D341Med (cell line): ENCODE measurements around the gene ADAM19.
"Not testable (repeated sequence)": the region's sequence is repeated elsewhere in the genome, so short reads cannot be mapped to it uniquely, and the experiment has no call there.

Experiments used
- DNase-seq: peaks from one replicate; pipeline ENCODE4 v3.0.0; 2012; ENCODE audit warnings: low spot score

The ADAM19 gene

DNA sequence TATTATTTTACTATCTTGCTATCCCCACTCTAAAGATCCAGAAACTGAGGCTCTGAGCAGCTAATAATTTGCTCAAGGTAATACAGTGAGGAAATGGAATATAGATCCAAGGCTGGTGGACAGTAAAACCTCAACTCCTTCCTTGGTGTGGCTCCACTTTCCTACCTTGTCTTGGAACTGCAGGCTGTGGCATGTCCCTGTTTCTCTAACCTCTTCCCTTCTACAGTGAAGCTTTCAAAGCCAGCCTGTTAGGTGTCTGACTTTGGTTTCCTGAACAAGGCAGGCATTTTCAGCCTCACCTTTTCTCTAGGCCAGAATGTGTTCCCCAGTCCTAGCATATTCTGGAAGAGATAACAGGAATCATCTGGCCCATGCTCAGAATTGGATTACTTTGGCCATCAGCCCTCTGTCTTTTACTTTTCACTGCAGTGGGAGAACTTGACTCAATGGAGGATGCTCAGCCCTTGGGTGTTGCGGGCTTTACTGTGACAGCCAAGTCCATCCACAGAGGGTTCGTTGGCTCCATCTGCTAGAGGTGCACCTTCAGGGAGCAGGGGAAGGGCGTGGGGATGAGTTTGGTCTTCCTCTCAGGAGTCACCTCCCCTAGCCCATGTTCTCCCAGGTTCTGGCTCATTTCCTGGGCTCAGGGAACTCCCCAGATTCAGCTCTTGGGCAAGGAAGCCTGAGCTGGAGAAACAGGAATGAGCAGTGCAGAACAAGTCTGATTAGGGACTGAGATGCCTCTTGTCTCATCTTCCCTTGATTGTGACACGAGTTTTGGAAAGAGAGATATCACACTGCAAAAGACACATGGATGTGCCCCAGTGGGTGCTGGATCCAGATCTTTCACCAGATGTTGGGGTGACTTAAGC lies 114.4 kb downstream of the ADAM19 start:
- DNase-seq, result no peak

DNA sequence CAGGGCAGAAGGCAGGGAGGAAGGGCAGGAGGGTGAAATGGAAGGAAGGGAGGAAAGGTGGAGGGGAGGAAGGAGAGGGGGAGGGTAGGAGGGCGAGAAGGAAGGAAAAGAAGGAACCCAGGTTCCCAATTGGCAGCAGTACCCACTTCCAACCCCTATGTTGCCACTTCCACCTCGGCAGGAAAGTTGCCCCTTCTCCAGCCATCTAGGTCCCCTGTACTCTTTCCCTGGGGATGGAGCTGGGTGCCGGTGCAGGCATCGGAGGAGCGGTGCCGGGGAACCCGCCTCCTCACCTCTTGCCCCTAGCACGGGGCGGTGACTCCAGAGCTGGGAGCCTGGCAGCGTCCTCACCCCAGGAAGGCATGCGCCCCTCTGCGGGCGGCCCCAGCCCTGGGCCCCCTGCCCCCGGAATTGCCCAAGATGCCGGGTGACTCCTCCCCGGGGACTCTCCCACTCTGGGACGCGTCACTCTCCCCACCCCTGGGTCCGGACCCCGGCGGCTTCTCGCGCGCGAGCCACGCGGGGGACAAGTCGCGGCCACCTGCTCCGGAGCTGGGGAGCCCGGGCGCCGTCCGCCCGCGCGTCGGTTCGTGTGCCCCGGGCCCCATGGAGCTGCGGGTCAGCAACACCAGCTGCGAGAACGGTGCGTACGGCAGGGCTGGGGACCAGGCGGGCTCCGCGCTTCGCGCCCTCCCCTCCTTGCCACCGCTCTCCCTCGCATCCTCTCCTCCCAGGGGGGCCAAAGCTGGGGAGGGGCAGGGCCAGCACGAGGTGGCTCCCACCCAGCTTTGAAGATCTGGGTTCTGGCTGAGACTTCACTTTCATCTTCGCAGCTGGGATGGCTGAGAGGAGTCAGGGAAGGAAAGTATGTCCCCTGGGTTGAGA lies 115.6 kb downstream of the ADAM19 start, which contains the start of gene NIPAL4:
Gene NIPAL4, plus strand, starts transcription at position 499 of the 885 bp plus-strand sequence. Its CDS starts 108 bp downstream, at position 607.
- peak; percentile 40 for DNase-seq

DNA sequence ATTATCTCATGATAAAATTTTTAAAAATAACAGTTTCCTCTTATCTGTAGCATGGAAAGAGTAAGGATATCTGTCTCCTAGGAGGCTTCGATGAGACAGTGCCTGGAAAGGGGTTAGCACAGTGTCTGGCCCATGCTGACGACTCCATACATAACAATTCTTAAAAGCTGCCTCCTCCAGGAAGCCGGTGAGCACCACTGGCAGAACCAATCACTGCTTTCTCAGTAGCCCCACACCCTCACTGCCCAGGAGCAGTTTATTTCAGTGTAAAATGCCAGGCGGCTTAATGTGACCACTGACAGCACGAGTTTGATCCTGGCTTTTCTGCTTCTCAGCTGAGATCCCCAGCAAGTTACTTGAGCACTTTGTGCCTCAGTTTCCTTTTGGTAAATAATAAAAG lies 116.7 kb downstream of the ADAM19 start:
- no peak for DNase-seq

DNA sequence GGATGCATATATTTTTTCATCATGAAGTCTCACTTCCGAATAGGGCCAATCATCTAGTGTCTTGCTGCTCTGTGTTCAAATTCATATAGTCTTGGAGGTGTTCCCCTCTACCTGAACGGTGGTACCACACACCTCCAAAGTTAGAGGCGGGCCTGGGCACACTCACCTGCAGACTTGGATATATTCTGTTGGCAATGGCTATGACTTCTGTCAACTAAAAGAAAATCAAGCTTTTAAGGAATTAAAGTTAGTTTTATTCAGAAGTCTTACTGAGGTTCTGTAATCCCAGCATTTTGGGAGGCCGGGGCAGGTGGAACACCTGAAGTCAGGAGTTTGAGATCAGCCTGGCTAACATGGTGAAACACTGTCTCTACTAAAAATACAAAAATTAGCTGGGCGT lies 118.2 kb downstream of the ADAM19 start:
- DNase-seq, result no peak

DNA sequence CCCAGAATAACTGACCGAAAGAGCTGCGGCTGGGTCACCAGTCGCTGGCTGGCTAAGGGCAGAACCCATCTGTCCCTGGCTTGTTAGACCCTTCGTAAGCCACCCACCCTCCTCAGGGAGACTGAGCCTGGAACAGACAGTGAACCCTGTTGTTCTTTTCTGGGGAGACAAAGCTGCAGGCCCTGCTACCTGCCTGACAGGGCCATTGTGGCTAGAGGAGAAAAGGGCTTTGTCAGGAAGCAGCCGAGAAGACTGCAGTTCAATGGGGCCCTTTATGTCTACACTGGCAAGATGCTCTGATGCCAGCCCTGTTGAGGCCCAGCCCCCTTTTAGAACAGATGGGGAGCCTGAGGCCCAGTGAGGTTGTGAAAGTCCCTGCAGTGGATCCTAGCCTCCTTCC lies 119.3 kb downstream of the ADAM19 start:
- no peak for DNase-seq

DNA sequence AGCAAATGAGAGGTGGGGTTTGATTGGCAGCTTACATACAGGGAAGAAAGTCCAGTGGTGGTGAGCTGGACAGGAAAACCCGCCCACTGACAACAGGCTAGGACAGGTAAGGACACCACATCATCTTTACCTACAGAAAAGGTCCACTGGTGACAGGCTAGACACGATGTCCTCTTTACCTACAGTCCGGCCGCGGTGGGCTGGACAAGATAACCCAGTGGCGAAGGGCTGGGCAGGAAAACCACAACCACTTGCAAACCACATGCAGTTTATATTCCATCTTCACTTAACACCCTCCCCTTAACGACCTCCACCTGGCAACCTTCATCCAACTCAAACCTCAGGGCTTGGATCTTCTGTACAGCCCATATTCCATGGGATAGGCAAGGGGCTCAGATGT lies 120.5 kb downstream of the ADAM19 start:
- DNase-seq, result no peak

DNA sequence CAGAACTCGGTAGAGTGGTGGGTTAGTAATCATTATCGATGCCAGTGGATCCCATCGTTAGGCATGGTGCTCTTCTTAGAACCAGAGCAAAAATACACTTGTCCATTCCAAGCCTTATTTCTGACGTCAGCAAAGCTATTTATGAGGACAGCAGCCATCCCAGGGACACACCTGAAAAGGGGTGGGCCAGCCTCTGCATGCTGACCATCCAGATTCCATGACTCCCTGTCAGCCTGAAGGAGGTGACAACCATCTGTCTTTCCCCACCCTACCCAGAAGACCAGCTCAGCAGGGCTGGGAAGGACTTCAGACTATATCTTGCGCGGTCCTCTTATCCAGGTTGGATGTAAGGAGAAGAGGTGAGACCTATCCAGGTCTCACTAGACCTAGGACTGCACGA lies 121.3 kb downstream of the ADAM19 start:
- no peak for DNase-seq

DNA sequence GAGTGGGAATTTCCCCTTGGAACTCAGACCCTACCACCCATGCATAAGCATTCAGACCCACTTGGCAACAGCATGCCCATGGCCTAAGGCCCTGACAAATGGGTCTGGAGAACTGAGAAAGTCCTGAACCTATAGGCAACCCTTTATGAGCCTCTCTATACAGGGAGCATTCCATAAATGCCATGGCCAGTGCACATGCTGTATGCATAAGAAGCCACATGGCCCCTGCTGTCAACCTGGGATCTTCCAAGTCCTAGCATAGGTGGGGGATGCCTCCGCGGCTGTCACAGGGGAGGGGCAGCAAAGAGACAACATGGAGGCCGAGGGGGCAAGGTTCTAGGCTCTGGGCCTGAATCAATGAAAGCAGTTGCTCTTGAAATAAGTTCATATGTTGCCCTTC lies 123.8 kb downstream of the ADAM19 start:
- no peak for DNase-seq

DNA sequence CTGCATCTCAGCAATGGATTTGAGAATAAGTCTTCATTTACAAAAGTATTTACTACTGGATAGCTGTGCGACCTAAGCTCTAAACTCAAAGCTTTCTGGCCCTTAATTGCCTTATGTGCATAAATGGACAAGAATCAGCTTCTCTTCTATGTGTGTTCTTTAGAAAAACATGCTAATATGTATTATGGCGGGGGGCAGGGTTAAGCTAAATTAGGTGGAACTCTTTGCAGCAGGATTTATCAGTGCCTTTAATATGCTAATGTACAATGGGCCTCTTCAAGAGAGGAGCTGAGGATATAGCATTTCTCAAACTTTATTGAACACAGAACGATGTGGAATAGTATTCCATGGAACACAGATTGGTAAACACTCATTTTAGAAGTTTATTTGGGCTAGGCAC lies 125.6 kb downstream of the ADAM19 start:
- DNase-seq, result no peak

DNA sequence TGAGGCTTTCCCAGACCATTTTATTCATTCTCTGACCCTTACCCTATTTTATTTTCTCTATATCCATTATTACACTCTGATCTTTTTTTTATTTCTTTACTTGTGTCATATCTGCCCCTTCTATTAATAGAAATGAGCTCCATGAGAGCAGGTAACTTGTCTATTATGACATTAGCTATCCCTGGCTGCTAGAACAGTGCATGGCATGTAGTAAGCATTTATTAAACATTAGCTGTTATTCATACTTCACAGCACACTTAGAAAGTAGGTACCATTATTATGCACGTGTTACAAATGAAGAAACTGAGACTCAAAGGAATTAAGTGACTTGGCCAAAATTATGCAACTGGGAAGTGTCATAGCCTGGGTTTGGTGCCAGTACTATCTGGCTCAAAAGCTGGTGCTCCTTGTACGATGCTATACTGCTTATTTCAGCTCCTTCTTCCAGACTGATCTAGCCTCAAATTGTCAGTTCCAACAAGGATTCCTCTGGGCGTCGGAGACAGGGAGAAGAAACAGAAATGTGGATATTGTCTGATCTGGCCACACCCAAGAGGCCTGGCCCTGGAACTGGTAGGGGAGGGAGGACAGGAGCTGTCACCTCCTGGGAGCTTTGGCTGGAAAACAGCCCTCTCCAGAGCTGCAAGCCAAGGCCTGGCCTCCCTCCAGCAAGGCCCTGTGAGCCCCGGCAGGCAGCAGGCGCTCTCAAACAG lies 126.4 kb downstream of the ADAM19 start:
- no peak for DNase-seq

DNA sequence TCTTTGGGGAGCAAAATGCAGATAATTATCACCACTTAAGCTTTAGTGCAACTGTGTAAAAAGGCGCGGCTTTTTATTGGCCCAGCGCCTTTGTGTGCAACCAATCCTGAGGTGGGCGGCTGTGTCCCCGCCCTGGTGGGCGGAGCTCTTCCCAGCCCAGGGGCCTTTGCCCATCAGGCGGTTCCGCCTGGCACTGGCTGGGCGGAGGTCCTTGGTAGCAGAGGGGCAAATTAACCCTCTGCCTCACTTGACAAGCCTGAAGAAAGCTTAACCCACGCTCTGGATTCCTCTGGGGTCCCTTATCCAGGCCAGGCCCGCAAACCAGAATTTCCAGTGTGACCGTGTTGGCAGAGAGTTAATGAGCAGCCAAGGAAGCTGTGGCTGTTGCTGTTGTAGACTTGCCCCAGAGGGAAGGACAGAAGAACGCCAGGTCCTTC lies 128.4 kb downstream of the ADAM19 start:
- DNase-seq, result no peak

DNA sequence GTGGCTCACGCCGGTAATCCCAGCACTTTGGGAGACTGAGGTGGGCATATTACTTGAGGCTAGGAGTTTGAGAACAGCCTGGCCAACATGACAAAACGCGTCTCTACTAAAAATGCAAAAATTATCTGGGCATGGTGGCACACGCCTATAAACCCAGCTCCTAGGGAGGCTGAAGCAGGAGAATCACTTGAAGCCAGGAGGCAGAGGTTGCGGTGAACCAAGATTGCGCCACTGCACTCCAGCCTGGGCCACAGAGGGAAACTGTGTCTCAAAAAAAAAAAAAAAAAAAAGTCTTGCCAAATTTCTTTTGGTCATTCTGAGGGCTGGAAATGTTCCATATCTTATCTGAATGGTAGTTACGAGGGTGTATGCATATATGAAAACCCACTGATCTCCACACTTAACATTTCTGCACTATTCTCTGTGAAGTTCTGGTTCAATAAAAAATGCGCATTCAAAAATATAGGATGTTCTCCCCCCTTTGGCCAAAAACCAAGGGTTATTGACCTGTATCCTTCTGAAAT lies 129.1 kb downstream of the ADAM19 start:
- no peak for DNase-seq

DNA sequence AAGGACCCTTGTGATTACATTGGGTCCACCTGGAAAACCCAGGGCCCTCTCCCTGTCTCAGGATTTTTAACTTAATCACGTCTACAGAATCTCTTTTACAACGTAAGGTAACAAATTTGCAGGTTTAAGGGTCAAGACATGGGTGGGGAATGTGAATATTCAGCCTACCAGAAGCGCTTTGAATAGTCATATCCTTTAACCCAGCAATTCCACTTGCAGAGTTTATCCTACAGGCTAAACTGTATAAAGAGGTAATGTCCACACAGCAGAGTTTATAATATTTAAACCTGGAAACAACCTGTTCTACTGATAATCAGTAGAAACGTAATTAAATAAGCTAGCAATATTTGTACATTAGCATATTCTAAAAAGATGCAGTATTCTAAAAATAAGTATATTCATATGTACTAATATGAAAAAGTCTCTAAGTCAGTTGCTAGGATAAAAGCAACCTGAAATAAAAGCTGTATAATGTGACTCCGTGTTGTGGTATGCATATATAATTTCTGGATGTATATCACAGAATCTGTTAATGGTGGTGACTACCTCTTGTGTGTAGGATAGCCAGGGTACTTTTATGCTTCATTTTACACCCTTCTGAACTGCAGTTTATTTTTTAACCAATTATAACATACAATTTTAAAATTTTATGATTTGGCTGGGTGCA lies 129.7 kb downstream of the ADAM19 start:
- DNase-seq, result no peak

DNA sequence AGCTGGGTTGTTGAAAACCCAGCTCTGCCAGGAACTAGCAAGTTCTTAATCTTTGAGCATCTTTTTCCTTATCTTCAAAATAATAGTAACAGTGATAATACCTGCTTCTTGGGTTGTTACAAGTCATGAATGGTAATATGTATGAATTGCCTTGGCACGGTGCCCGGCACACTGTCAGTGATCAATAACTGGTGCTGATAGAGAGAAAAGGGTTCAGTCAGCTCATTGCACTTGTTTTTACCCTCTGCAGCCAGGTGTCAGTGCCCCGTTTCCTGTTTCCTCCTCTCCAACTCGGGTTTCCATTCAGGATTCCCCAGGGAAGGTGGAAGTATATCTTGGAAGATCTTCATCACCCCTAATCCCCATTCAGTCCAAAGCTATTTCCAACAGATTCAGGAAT lies 131.4 kb downstream of the ADAM19 start:
- DNase-seq, result no peak

DNA sequence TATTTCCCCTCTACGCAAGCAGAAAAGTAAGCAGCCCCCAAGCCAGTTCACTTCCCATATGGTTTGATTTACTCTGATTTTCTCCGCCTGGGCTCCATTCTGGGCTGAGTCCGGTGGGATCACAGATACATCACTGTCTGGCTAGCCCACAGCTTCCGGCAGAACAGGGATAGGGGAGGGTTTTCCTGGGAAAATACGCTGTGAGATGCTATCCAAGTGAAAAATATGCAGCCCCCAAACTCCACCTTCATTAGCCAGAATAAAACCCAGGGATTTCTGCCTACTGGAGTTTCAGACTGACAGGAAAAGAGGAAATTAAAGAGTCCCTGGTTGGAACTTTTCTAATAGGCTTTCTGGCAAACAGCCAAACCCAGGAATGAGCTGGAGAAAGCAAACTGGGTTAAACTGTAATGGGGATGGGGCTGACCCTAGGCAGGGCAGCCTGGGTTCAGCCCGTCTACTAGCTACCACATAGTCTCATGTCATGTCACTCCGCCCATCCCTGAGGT lies 132.5 kb downstream of the ADAM19 start:
- DNase-seq, result no peak

DNA sequence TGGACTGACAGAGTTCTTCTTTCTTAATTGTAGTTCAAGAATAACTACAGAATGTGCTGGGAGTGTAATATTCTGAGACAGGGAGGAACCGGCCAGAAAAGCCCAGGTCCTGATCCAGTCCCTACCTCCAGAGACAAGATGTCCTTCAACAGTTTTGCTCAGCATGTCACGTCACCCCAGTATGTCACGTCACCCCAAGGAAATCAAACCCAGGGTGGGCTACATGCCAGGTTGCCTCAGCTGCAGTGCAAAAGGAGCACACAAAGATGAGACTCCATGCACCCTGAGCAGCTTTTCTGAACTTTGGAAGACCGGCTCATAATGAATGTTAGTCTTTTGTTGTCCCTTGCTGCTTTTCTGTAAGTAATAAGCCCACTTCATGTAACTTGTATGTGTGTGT lies 141.5 kb downstream of the ADAM19 start:
- DNase-seq, result no peak

DNA sequence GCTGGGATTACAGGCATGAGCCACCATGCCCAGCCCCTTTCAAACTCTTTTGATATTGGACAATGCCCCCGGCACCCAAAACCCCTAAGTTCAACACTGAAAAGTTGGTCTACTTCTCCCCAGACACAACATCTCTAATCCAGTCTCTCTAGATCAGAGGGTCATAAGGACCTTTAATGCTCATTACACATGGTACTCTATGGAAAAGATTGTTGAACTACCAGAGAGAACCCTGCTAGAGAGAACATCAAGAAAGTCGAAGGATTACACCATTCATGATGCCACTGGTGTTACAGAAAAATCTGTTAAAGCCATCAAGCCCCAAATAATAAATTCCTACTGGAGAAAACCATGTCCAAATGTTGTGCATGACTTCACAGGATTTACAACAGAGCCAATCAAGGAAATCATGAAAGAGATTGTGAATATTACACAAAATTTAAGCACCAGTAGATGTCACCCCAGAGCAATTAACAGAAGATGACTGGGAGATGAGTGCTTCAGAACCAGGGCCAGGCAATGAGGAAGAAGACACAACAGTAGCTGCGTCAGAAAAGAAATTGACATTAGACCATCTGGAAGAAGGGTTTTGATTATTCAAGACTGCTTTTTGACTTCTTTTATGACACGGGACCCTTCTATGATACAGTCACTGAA lies 143.9 kb downstream of the ADAM19 start:
- peak; percentile 53 for DNase-seq

DNA sequence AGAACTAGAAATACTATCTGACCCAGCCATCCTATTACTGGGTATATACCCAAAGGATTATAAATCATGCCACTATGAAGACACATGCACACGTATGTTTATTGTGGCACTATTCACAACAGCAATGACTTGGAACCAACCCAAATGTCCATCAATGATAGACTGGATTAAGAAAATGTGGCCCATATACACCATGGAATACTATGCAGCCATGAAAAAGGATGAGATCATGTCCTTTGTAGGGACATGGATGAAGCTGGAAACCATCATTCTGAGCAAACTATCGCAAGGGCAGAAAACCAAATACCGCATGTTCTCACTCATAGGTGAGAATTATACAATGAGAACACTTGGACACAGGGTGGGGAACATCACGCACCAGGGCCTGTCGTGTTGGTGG lies 145.7 kb downstream of the ADAM19 start:
- DNase-seq, result not testable (repeated sequence)
